GM18526 (cell line): Measurements from ENCODE around the gene NAPB.

Experiments
- POLR2A ChIP-seq: IDR thresholded peaks from 3 replicates; pipeline ENCODE4 v1.6.1; 2011; ENCODE audit not compliant: insufficient read length; ENCODE audit errors: extremely low read depth

The NAPB gene

GRCh38 chr20:23445596-23446217 lies 24.4 kb upstream of the NAPB start:
- TF ChIP-seq POLR2A: no peak

- no peak for TF ChIP-seq POLR2A
Observed at GRCh38 chr20:23444859-23445258, 23.6 kb upstream of the NAPB start.

GRCh38 chr20:23442436-23442835 lies 21.1 kb upstream of the NAPB start:
- no peak for TF ChIP-seq POLR2A

DNA sequence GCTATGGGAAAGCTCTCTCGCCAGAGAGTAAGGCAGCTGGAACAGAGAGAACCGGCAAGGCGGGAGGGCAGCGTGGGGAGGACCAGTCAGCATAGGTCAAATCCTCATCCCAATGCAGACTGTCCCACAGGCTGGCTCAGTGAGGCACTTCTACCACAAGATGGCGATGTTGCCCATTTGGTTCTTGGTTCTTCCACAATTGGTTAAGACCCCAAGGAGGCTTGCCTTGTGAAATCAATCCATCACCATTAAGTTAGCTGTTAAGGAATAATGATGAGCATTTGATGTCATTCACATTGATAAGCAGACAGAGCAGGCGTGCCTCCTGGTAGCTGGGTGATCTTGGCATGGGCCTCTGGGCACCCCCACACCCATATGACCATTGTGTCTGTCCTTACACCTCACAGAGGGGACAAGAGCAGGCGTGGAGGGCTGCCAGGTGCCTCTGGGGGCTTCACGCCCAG lies 20.6 kb upstream of the NAPB start:
- no peak for TF ChIP-seq POLR2A

DNA sequence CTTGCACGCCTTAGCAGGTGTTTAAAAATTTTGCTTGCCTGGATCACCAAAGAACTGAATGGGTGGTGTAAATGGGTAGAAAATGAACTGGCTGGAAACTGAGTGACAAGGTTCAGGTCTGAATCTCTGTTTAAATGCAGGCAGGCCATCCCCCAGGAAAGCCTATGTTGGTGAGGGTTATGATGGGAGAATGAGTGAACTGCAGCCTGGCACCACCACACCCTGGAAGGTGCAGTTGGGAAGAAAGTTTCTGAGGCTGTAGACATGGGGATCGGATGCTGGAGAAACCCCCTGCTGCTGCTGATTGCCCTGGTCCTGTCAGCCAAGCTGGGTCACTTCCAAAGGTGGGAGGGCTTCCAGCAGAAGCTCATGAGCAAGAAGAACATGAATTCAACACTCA lies 18.7 kb upstream of the NAPB start:
- no peak for TF ChIP-seq POLR2A

- no peak for TF ChIP-seq POLR2A
Observed at GRCh38 chr20:23438661-23439060, 17.4 kb upstream of the NAPB start.

GRCh38 chr20:23437126-23437899 lies 16.0 kb upstream of the NAPB start:
- TF ChIP-seq POLR2A: no peak

GRCh38 chr20:23436681-23437080 lies 15.4 kb upstream of the NAPB start:
- no peak for TF ChIP-seq POLR2A

DNA sequence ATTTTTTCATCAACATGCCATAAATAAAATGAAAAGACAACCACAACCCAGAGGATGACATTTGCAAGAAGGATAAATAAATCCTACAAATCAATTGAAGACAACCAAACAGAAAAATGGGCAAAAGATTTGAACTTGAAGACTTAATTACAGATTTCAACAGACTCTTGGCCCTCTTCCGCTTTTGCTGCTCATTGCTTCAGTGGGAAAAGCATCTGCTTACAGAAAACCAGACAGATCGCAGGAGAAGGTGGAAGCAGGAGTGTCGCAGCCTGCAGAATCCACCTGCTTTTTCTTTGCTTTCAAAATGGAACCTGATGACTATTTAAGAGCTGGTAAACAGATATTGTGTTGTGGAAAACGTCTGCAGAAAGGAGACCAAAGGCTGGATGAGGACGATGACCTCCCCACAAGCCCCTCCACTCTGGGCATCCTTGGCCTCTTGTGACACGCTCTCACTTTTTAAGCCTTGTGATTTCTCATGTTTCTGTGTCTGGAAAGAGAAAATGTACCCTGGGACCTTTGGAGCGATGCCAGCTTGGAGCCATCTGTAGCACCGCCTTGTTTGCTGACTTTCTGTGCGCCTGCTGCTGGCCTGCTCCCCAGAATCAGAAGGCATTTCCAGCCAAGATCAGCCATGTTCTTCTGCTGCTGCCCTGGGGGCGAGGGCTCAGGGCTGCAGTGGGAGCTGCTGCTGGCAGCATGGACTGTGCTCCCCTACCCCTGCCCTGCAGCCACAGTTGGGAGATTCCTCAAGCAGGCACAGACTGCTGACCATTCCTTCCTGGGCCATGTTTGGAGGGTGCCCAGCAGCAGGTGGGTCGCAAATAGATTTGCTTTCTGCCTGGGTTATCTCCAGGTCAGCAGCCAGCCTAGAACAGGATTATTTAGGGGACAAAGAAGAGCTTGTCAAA lies 14.6 kb upstream of the NAPB start:
- TF ChIP-seq POLR2A: no peak

DNA sequence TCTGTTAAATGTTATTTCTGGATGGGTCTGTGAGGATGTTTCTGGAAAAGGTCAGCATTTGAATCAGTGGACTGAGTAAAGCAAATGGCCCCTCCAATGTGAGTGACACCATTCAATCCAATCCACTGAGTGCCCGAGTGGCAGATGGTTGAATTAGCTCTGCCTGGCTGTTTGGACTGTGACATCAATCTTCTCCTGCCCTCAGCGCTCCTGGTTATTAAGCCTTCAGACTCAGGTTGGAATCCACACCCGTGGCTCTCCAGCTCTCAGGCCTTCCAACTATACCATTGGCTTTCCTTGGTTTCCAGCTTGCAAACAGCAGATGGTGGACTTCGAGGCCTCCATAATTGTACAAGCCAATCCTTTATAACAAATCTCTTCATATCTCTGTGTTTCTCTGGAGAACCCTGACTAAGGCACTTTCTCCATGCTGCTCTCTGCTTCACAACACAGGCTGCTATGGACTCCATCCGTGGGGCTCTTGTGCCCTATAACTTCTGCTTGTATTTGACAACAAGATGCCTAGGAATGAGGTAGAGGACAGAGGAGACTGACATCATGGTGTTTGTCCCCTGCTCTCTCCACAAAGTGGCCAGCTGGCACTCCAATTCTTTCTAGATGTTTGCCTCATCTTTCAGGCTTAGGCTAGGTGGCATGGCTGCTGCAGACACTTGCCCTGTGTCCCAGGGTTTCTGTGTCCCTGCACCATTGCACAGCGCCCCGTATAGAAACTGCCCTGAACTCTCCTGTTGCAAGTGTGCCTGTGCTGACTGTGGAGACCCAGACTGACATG lies 13.4 kb upstream of the NAPB start:
- no peak for TF ChIP-seq POLR2A

- no peak for TF ChIP-seq POLR2A
Observed at GRCh38 chr20:23433628-23434027, 12.3 kb upstream of the NAPB start.

DNA sequence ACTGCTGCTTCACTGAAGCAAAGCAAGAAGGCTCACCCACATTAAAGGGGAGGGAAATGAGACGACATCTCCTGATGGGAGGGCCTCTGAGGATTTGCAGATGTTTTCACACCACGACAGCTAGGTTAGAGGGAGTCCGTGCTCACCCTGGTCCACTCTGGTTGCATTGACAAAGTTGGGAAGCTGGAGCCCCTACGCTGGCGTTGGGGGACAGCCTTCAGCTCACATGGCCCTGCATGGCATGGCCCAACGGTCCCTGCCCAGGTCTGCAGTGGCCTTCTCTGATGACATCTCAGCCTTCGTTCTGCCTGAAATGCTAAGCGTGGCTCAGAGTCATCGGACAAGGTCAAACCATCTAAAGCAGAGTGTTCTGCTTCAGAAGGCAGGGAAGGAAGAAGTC lies 3.8 kb upstream of the NAPB start:
- no peak for TF ChIP-seq POLR2A

DNA sequence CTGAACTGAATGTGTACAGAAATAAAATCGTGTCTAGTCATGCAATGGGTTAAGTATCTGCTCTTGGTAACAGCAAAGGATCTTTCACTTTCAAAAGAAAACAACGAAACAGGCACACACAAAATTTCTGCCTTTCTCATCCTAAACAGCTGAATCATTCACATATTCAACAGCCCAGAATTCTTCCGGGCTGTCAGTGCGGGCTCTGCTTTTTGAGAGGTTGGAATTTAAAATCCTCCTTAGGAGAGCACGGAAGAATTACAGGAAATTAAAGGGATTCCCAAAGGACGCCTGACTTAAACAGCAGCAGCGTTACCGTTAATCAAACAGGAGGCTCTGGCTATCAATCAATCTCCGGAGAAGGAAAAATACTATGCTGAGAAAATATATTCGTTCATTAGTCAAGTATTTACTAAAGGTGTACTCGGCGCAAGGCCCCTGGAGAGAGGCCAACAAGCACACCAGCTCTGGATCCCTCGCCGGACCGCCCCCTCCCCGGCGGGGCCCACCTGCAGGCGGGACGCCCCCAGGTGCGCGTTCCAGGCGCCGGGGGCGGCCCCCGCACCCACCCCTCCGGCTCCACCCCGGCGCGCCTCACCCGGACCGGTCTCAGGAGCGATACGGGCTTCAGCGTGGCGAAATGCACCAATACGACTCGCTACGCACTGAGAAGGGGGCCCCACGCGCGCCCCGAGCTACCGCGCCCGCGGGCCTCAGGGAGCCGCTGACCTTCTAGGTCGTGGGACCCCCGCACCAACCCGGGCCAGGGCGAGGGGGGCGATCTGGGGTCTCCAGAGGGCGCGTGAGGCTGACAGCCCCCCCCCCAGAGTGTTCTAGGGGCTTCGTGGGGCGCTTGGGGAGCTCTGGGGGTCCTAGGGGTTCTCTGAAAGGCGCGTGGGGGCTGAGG lies 1.0 kb downstream of the NAPB start:
- no peak for TF ChIP-seq POLR2A

- TF ChIP-seq POLR2A: no peak
Observed at GRCh38 chr20:23419657-23419994, 1.7 kb downstream of the NAPB start.
